ENCODE results near the gene LIFR. TPM values are rescaled to one million over a fixed set of nuclear protein-coding genes. Genes with fewer than 3 reads are reported as not detected.
"Not testable (repeated sequence)": the region's sequence is repeated elsewhere in the genome, so short reads cannot be mapped to it uniquely, and the experiment has no call there.

Gene LIFR
- total RNA-seq, 1 donor from 2014 or later, result 58.0 TPM

DNA sequence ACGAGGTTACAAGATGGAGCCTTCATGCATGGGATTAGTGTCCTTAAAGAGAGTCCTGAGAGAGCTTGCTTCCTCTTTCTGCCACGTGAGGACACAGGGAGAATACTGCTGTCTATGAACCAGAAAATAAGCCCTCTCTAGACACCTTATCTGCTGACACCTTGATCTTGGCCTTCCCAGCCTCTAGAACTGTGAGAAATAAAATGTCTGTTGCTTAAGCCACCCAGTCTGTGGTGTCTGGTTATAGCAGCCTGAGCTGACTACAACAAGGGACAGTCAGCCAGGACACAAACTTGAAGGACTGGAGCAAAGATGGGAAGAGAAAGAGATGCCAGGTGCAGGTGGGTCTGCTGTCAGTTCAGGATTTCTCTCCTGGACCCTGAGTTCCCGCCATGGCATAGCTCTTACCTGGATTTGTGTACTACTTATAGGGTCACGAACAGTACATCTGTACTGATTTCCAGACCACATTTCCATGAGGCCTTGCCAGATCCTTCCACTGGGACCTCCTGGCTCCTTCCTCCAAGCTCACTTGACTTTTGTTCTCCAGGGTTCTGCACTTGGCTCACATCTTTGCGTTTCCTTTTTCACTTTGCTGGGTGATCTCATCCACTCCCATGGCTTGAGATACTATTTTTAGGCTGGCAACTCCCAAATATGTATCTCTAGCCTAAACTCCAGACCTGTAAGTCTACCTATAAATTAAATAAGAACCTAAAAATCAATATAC is 44.9 kb upstream of the LIFR start:
- no peak overlapping the region for H3K4me3 Mint-ChIP-seq
- H3K9me3 Mint-ChIP-seq, result peaks cover 6% of the 10 kb centered on the region
- H3K27me3 Mint-ChIP-seq (ENCODE audit: low read depth), result no peaks in the 10 kb centered on the region
- peaks cover 48% of the 10 kb centered on the region for H3K4me1 Mint-ChIP-seq
- DNase-seq (ENCODE audit: low spot score in 2 of 2, unreplicated experiment in 2 of 2), result no peak
- no peak overlapping the region for H3K27ac Mint-ChIP-seq
- TF ChIP-seq, protein P1, sequence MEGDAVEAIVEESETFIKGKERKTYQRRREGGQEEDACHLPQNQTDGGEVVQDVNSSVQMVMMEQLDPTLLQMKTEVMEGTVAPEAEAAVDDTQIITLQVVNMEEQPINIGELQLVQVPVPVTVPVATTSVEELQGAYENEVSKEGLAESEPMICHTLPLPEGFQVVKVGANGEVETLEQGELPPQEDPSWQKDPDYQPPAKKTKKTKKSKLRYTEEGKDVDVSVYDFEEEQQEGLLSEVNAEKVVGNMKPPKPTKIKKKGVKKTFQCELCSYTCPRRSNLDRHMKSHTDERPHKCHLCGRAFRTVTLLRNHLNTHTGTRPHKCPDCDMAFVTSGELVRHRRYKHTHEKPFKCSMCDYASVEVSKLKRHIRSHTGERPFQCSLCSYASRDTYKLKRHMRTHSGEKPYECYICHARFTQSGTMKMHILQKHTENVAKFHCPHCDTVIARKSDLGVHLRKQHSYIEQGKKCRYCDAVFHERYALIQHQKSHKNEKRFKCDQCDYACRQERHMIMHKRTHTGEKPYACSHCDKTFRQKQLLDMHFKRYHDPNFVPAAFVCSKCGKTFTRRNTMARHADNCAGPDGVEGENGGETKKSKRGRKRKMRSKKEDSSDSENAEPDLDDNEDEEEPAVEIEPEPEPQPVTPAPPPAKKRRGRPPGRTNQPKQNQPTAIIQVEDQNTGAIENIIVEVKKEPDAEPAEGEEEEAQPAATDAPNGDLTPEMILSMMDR (IDR thresholded peaks at IDR 0.05; ENCODE audit: unreplicated experiment), result no peak
- H3K36me3 Mint-ChIP-seq, result no peaks in the 10 kb centered on the region

DNA sequence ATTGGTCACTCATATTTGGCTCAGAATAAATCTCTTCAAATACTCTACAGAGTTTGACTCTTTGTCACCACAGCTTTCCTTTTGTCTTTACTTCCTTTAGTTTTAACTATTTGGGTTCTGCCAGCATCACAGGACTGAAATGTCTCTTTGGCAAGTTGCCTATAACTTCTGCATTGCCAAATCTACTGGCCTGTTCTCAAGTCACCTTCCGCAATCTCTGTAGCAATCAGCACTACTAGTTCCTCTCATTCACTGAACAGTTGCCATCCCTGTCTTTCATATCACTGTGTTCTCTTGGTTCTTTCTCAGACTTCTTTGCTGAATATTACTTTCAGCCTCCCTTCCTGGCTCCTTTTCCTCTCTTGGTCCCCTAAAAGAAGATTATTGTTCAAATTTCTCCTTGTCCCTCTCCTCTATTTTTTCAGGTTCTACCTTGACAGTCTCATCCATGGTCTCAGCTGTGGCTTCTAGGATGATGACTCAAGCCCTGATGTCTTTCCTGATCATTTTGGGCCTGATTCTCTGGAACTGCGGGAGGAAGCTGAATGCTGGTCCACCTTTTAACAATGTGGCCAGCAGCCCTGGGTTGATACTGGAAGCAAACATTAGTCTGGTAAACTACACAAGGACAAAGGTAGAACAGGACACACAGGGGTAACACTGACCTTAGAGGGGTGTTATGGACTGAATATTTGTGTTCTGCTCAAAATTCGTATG is 44.0 kb upstream of the LIFR start:
- Mint-ChIP-seq H3K27me3 (ENCODE audit: low read depth) (no peaks in the 10 kb centered on the region), H3K4me3 (no peak overlapping the region), H3K4me1 (peaks cover 42% of the 10 kb centered on the region), H3K27ac (peak overlapping the region; percentile 5), H3K36me3 (no peaks in the 10 kb centered on the region), H3K9me3 (peaks cover 6% of the 10 kb centered on the region)
- TF ChIP-seq, protein P1 (IDR thresholded peaks at IDR 0.05; ENCODE audit: unreplicated experiment), result no peak
- DNase-seq (ENCODE audit: low spot score in 2 of 2, unreplicated experiment in 2 of 2), result no peak

DNA sequence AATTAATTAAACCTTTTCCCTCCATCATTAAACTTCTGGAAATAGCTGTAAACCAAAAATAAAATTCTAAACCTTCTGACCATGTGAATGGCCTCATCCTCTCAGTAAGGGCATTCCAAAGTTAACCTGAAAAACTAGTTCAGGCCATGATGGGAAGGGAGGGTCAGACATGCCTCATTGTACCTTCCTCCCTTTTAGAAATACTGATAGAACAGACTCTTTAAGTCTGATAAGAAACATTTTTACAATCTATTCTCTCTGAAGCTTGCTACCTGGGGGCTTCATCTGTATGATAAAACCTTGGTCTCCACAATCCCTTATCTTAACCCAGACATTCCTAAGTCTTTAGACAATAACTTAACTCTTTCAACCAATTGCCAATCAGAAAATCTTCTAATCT is 43.3 kb upstream of the LIFR start:
- not testable (repeated sequence) for H3K9me3 Mint-ChIP-seq; H3K36me3 Mint-ChIP-seq; DNase-seq (ENCODE audit: low spot score in 2 of 2, unreplicated experiment in 2 of 2); H3K4me3 Mint-ChIP-seq; H3K27me3 Mint-ChIP-seq (ENCODE audit: low read depth)
- Mint-ChIP-seq H3K27ac (peak overlapping the region; percentile 64), H3K4me1 (peaks cover 45% of the 10 kb centered on the region)

DNA sequence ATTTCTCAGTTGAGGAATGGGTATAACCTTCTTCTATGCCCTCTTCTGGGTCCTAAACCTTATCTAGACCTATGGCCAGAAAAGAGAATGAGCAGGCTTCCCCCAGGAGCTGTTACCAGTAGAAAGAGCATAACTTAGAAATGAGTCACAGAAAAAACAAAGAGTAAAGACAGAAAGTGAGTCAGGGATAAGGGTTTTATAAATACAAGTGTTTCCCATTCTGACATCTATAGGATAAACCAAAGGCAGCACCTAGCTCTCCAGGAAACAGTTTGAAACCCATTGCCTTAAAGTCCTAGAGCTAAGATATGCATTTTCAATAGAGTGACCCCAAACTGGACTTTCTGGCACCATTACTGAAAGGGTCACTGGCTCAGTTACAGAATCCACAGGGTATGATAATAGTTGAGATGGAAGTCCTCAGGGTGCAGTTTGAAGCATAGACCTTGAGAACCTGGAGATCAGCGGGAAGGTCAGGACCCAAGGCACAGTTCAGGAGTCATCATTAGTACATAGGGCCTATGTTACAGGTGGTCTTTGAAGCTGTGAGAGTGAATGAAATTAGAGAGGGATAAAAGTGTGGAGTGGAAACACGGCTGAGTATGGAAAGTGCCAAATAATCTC is 42.7 kb upstream of the LIFR start:
- Mint-ChIP-seq H3K27ac (peak overlapping the region; percentile 77), H3K27me3 (ENCODE audit: low read depth) (no peaks in the 10 kb centered on the region), H3K9me3 (peaks cover 6% of the 10 kb centered on the region), H3K36me3 (no peaks in the 10 kb centered on the region), H3K4me1 (peaks cover 43% of the 10 kb centered on the region), H3K4me3 (no peak overlapping the region)
- DNase-seq (ENCODE audit: low spot score in 2 of 2, unreplicated experiment in 2 of 2), result no peak
- TF ChIP-seq, protein P1 (IDR thresholded peaks at IDR 0.05; ENCODE audit: unreplicated experiment), result no peak

DNA sequence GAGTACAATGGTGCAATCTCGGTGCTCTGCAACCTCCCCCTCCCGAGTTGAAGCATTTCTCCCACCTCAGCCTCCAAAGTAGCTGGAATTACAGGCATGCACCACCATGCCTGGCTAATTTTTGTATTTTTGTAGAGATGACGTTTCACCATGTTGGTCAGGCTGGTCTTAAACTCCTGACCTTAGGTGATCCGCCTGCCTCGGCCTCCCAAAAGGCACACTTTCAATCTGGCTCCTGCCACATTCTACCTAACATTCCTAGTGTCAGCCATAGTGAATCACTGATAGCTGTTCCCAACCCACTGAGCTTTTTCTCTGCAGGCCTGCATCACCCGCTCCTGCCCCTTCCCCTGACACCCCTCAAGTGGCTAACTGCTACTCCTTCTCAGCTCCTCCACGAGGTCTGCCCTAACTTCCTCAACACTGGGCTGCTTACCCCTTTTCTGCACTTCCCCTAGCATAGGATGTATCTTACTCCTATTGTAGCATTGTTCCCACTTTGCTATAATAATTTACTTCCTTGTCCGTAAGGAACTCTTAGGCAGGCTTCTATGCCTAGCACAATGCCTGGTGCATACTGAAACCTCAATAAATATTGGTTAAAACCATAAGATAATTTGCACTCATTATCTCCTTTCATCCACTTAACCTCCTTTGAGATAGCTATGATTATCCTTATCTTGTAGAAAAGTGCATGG is 42.0 kb upstream of the LIFR start:
- peaks cover 43% of the 10 kb centered on the region for H3K4me1 Mint-ChIP-seq
- no peak overlapping the region for H3K4me3 Mint-ChIP-seq
- TF ChIP-seq, protein P1 (IDR thresholded peaks at IDR 0.05; ENCODE audit: unreplicated experiment), result no peak
- no peaks in the 10 kb centered on the region for H3K27me3 Mint-ChIP-seq (ENCODE audit: low read depth)
- DNase-seq (ENCODE audit: low spot score in 2 of 2, unreplicated experiment in 2 of 2), result no peak
- H3K27ac Mint-ChIP-seq, result peak overlapping the region; percentile 77
- H3K9me3 Mint-ChIP-seq, result peaks cover 6% of the 10 kb centered on the region
- H3K36me3 Mint-ChIP-seq, result no peaks in the 10 kb centered on the region
